Transverse colon (tissue), 4 donors: ENCODE results near the gene SLC7A10. TPM values are rescaled to one million over a fixed set of nuclear protein-coding genes. Genes with fewer than 3 reads are reported as not detected.
"Not testable (repeated sequence)": the region's sequence is repeated elsewhere in the genome, so short reads cannot be mapped to it uniquely, and the experiment has no call there.

Experiments
- DNase-seq: peaks from one replicate; pipeline ENCODE4 v3.0.0-alpha.2; 2019
- H3K27ac ChIP-seq, 4 donors: fragments of 200-600 bp; sonication (generic); 2 replicates each; pipeline ENCODE4 v1.5.1; 2016 to 2018; ENCODE audit warnings: inconsistent platforms in 4 of 4
- H3K27me3 ChIP-seq: fragments of 200-600 bp; sonication (generic); 2 replicates; pipeline ENCODE4 v1.5.1; 2017; ENCODE audit warnings: inconsistent platforms
- H3K36me3 ChIP-seq, 4 donors: fragments of 200-600 bp; sonication (generic); 2 replicates each; pipeline ENCODE4 v1.5.1; 2017 to 2019; ENCODE audit warnings: inconsistent platforms in 4 of 4
- H3K4me1 ChIP-seq, 4 donors: fragments of 200-600 bp; sonication (generic); 2 replicates each; pipeline ENCODE4 v1.5.1; 2017 to 2020; ENCODE audit warnings: inconsistent platforms in 4 of 4
- H3K4me3 ChIP-seq, 4 donors: fragments of 200-600 bp; sonication (generic); 1 replicate in 1 of 4; 2 replicates in 3 of 4; pipeline versions ENCODE4 v1.5.1 to v1.6.1; 2017 to 2019; ENCODE audit warnings: inconsistent platforms in 4 of 4
- H3K9me3 ChIP-seq, 2 donors: fragments of 200-600 bp; sonication (generic); 2 replicates each; pipeline ENCODE4 v1.5.1; 2017 to 2019; ENCODE audit warnings: inconsistent platforms in 2 of 2
- CTCF ChIP-seq, 5 experiments: fragments of 200-600 bp in 3 of 5; fragments of 450-650 bp in 2 of 5; sonication (generic) in 3 of 5; IDR thresholded peaks; 1 replicate in 2 of 5; 2 replicates in 3 of 5; pipeline ENCODE4 v1.5.1; 2016 to 2017; ENCODE audit warnings: antibody characterized with exemption in 5 of 5, inconsistent platforms in 3 of 5, mild to moderate bottlenecking in 2 of 5, moderate library complexity in 1 of 5
- EP300 ChIP-seq: sonication (generic); formaldehyde crosslinking; IDR thresholded peaks from one replicate; pipeline ENCODE4 v1.6.1; 2017; ENCODE audit warnings: antibody characterized with exemption, low read depth
- POLR2A ChIP-seq: fragments of 450-650 bp; IDR thresholded peaks from one replicate; pipeline ENCODE4 v1.6.1; 2016; ENCODE audit warnings: antibody characterized with exemption, mild to moderate bottlenecking, moderate library complexity
- POLR2AphosphoS5 ChIP-seq, 3 donors: sonication (generic); formaldehyde crosslinking; IDR thresholded peaks; one replicate each; pipeline ENCODE4 v1.6.1; 2016; ENCODE audit warnings: antibody characterized with exemption in 3 of 3
- WGBS, 2 donors: methylation state at CpG; one replicate each; pipeline ENCODE4 v1.1.5; 2018; ENCODE audit warnings: low coverage in 1 of 2; 5-methylcytosine and 5-hydroxymethylcytosine counted together
- in situ Hi-C, 4 donors: fragments of 200-750 bp; cut with MboI; loops; one replicate each; pipeline versions ENCODE4 v1.15.0 to v1.15.1; 2017; ENCODE audit warnings: low sequenced_read_pairs in 3 of 4, low pct_ligation_motif_present in 1 of 4, low pct_unique_long_range_greater_than_20kb in 1 of 4
- intact Hi-C: fragments of 100-400 bp; cut with DNase I; formaldehyde crosslinking; loops from one replicate; pipeline ENCODE4 v1.15.1; 2023; ENCODE audit warnings: low total_unique reads
- total RNA-seq, 4 donors: library from RNA; depleted of rRNA; stranded (reverse); fragments of >200 nt; gene quantifications; one replicate each; pipeline ENCODE4 v1.1.0, GENCODE V29; 2016

SLC7A10 gene
- total RNA-seq, 4 donors from 2014 or later: 0.48 TPM; not detected in 3

- Histone ChIP-seq H3K4me1 (peaks cover 0 to 22% (median 18%) of the 10 kb centered on the region in 4 donors), H3K4me3 (peak overlapping the region in 1 of 4 donors; percentile 6), H3K9me3 (peaks cover 9 to 17% of the 10 kb centered on the region in 2 donors), H3K27ac (no peak overlapping the region), H3K27me3 (peaks cover 75% of the 10 kb centered on the region), H3K36me3 (no peaks in the 10 kb centered on the region)
- intact Hi-C loops: no loop called here
- TF ChIP-seq POLR2AphosphoS5 (IDR thresholded peaks at IDR 0.05): no peak
- TF ChIP-seq CTCF (IDR thresholded peaks at IDR 0.05): no peak
- TF ChIP-seq POLR2A: no peak
- TF ChIP-seq EP300: no peak
- 78 to 100% methylated on average over 1 to 15 of the region's 18 CpGs for WGBS, 2 donors
- in situ Hi-C loops: loop anchor here in 1 of 4 donors (25.0 kb wide), 1 partner anchor 537 kb away; no protein-coding TSS in a partner anchor
- no peak for DNase-seq
Observed at GRCh38 chr19:33224694-33225457, 774 bp downstream of the SLC7A10 start.

- DNase-seq, H3K36me3 ChIP-seq, H3K4me3 ChIP-seq, H3K27ac ChIP-seq, intact Hi-C loops, H3K9me3 ChIP-seq, in situ Hi-C loops: not testable (repeated sequence)
- peaks cover 59% of the 10 kb centered on the region for H3K27me3 ChIP-seq
- peaks cover 0 to 22% (median 18%) of the 10 kb centered on the region in 4 donors for H3K4me1 ChIP-seq
- WGBS, 2 donors: 77 to 85% methylated on average over 2 of the region's 2 CpGs
Observed at GRCh38 chr19:33222255-33222654, 3.4 kb downstream of the SLC7A10 start.

- no peak for TF ChIP-seq CTCF (IDR thresholded peaks at IDR 0.05)
- no peak for TF ChIP-seq POLR2AphosphoS5 (IDR thresholded peaks at IDR 0.05)
- TF ChIP-seq EP300: no peak
- no peak for TF ChIP-seq POLR2A
- WGBS, 2 donors: 78% methylated on average over 6 of the region's 6 CpGs; no CpG with 5 or more reads in 1 of the 2 donors
- Histone ChIP-seq H3K27me3 (peaks cover 53% of the 10 kb centered on the region), H3K4me3 (no peak overlapping the region), H3K9me3 (no peaks in the 10 kb centered on the region), H3K36me3 (no peaks in the 10 kb centered on the region), H3K27ac (no peak overlapping the region), H3K4me1 (peaks cover 0 to 16% (median 13%) of the 10 kb centered on the region in 4 donors)
- intact Hi-C loops (no loop called here), in situ Hi-C loops (no loop called here)
- DNase-seq: no peak
Observed at GRCh38 chr19:33221638-33222037, 4.0 kb downstream of the SLC7A10 start.

GRCh38 chr19:33220735-33221134, 4.9 kb downstream of the SLC7A10 start:
- Histone ChIP-seq H3K27me3 (peaks cover 44% of the 10 kb centered on the region), H3K4me3 (no peak overlapping the region), H3K4me1 (peaks cover 0 to 7% (median 6%) of the 10 kb centered on the region in 4 donors), H3K36me3 (no peaks in the 10 kb centered on the region), H3K9me3 (no peaks in the 10 kb centered on the region), H3K27ac (no peak overlapping the region)
- intact Hi-C loops: no loop called here
- in situ Hi-C loops: no loop called here
- WGBS, 2 donors: 88% methylated on average over 9 of the region's 9 CpGs
- TF ChIP-seq POLR2AphosphoS5 (IDR thresholded peaks at IDR 0.05) (no peak), POLR2A (no peak), CTCF (IDR thresholded peaks at IDR 0.05) (no peak)
- DNase-seq: no peak

- Histone ChIP-seq H3K27me3 (peaks cover 38% of the 10 kb centered on the region), H3K4me3 (no peak overlapping the region), H3K9me3 (no peaks in the 10 kb centered on the region), H3K27ac (no peak overlapping the region), H3K36me3 (no peaks in the 10 kb centered on the region), H3K4me1 (peaks cover 0 to under 1% (median under 1%) of the 10 kb centered on the region in 4 donors)
- intact Hi-C loops: no loop called here
- WGBS, 2 donors: 73% methylated on average over 3 to 16 of the region's 18 CpGs
- DNase-seq: no peak
- in situ Hi-C loops: no loop called here
- TF ChIP-seq POLR2A: no peak
- no peak for TF ChIP-seq CTCF (IDR thresholded peaks at IDR 0.05)
- no peak for TF ChIP-seq POLR2AphosphoS5 (IDR thresholded peaks at IDR 0.05)
- TF ChIP-seq EP300: no peak
Observed at GRCh38 chr19:33220115-33220514, 5.5 kb downstream of the SLC7A10 start.
